DMS53 treated with DMSO at 0.1 percent for 48 hours (cell line): ENCODE data around the gene FBXL20.

Experiments used
- DNase-seq: peaks from one replicate; lab custom pipeline; 2025; ENCODE audit not compliant: unreplicated experiment; lab: John Stamatoyannopoulos, UW

Gene FBXL20

DNA sequence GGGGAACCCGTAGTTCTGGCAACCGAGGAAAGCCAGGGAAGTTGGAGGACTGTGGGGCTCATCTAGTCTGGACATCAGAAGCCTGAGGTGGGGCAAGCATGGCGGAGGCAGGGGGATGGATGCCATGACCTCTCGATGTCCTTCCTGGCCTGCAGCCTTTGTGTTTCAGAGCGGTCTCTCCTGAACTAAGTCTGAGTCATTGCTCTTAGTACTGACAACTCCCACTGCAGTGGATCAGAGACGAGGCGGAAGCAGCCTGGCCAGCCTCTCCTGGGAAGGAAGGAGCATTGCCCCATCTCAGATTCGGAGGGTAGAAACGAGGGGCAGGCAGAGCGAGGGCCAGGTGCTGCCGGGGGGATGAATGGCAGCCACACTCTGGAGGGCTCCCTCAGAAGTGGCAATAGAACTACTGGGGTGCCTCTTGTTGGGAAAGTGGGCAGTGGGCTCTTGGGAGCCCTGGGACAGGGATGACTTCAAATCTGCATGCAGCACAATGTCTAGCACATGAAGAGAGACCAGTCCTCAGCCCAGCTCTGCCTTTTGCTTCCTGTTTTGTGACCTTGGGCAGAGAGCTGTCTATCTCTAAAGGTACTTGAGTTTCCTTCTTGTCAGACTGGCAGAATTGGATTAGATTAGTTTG is 172.0 kb downstream of the FBXL20 start:
- no peak for DNase-seq

- no peak for DNase-seq
Observed at GRCh38 chr17:39227364-39227919, 174.0 kb downstream of the FBXL20 start.

- DNase-seq = no peak
Observed at GRCh38 chr17:39225959-39226683, 175.3 kb downstream of the FBXL20 start.

- DNase-seq = no peak
Observed at GRCh38 chr17:39225308-39225958, 176.0 kb downstream of the FBXL20 start, which contains the start of gene STAC2. Gene STAC2 (minus strand): TSS chr17:39225945. CDS start chr17:39225502, 443 bp downstream.

DNA sequence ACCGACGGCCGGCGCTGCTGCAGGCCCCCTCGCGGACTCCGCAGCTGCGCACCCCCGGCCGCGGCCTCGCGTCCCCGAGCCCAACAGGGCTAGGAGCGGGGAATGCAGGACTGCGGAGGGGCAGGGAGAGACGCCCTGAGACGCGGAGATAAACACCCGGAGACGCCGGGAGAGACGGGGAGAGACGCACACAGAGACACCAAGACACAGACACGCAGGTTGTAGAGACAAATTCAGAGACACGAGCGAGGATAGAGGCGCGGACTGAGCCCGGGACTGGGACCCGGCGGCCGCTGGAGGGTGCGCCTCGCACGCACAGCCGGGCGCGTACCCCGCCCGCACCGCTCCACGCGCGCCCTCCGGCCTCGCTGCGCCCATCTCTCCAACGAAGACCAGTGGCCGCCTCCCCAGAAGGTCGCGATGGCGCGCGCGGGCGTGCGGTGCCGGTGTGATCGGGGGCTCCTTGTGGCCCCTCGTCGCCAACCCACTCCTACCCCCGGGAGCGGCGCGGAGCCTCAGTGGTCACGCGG is 176.6 kb downstream of the FBXL20 start:
- DNase-seq = no peak

GRCh38 chr17:39223907-39224777 is 177.3 kb downstream of the FBXL20 start:
- DNase-seq = no peak

DNA sequence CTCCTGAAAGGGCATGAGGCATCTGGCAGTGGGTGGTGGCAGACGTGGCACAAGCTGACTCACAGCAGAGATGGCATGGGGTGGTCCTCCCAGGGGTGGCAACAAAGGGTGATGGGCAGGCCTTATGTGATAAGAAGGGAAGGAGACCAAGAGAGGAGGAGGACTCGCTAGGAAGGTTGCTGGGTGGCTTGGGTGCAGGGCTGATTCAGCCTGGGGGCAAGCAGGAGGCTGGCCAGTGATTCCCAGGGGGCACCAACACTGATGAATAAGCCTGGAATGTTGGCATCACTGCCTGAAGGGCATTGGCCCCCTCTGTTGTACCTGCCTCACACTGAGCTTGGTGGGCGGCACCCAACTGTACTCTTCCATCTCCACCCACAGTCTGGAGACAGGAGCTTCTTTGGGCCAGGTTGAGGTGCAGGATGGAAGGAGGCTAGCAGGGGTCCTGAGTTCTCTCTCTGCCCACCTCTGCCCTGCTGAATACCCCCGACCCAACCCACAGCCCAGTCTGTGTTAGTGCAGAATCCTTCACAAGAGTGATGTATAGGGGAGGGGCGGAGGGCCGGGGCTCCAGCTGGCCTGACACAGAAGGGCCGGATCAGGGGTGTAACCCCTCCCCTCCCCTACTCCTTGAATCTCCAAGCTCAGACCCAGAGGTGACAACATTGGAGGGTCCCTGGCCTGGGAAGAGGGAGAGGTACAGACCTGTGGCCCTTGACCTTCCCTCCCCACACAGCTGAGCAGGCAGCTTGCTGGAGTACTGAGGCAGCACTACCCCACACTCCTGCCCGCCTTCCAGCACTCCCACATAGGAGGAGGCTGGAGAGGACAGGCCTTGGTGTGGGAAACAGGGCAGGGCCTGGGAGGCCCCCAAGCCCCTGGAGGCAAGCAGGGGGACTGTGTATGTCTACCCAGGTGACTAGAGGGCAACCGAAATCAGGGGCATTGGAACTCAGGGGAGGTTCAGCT is 178.3 kb downstream of the FBXL20 start:
- no peak for DNase-seq

DNA sequence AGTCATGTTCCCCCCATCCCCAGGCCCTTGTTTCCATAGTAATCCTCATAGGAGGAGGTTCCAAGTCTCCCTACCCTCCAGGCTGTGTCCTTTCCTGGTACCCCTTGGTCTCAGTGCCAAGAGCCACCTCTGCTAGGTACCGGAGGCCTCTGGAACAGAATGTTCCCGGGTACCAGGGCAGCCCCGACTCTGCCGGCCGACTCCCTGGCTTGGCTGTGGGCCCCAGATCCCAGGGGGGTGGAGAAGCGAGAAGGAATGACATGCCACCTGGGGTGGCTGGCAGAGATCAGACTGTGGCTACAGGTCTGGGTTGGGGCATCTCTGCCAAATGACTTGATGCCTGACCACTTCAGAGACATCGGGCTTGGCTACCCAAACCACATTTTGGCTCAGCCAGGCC is 179.3 kb downstream of the FBXL20 start:
- no peak for DNase-seq

- DNase-seq = no peak
Observed at GRCh38 chr17:39221572-39221971, 179.9 kb downstream of the FBXL20 start.

DNA sequence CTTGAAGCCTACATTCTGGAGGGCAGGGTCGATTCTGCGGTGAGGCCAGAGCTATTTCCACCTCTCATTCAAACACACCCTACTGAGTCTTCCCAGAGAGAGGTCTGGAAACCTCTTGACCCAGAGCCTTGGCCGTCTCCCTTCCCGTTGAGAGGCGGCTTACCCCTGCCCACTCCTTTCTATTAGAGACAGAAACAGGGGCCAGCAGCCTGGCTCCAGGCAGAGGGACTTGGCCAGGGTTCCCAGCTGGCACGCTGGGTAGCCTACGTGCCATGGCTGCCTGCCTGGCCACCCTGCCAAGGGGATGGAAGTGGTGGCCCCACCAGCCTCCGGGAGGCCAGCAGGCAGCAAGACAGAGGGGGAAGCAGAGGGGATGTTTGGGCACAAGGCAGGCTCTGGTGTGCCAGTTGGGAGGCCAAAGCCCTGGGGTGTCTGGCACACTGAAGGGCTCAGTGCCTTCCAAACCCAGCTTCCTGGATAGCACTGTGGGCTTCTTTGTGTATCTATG is 181.7 kb downstream of the FBXL20 start:
- no peak for DNase-seq

- no peak for DNase-seq
Observed at GRCh38 chr17:39218906-39219305, 182.5 kb downstream of the FBXL20 start.

DNA sequence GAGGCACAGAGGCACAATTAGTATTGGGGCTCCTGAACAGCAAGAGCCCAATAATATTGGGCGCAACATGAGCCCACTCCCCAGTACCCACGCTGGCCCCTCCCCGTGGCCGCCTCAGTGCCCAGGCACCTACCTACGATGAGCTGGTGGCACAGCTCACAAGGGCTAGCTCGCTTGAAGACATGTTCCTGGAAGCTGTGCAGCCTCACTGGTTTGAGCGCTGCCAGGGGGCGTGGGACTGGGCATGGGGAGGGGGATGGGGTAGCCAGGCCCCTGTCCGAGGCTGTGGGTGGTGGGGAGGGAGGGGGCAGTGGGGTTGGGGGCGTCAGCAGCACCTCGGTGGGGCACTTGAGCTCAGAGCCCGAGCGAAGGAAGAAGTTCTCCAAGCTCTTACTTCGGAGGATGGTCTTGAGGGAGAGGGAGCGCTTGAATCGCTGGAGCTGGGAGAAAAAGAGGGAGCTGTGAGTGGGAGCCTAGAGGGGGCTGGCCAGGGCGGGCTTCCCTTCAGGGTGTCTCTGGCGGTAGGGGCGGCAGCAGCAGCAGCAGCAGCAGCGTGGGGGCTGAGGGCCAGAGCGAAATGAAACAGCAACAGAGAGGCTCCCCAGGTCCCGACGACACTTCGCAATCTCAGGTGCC is 183.6 kb downstream of the FBXL20 start:
- DNase-seq = no peak

GRCh38 chr17:39213852-39214251 is 187.6 kb downstream of the FBXL20 start:
- no peak for DNase-seq

DNA sequence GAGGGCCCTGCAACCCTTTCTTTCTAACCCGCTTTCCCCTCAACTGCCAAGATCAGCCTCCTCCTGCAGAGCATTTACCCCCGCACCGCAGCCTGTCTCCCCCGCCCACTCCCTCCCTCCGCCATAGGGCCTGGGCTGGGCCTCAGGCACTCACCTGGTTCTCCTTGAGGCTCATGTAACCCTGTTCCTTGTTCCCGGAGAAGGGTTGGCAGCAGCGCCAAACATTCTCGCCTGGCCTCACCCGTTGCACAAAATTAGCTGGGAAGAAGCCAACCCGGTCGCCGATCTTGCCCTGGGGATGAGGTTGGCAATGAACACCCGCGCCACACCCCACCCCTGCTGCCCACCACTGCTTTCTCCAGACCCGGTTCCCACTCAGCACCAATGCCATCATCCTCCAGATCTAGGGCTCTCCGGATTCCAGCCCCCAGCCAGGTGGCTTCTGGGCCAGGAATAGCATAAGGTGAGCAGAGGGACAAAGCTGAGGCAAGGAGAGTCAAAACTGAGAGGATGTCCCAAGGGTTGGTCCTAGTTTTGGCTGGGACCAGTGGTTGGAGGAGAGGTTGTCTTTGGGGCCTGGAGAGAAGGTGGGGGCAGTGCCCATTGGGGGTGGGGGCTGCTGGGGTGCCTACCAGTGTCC is 188.5 kb downstream of the FBXL20 start:
- DNase-seq = no peak

- no peak for DNase-seq
Observed at GRCh38 chr17:39212195-39212810, 189.1 kb downstream of the FBXL20 start.

GRCh38 chr17:39210093-39210434 is 191.4 kb downstream of the FBXL20 start:
- no peak for DNase-seq

DNA sequence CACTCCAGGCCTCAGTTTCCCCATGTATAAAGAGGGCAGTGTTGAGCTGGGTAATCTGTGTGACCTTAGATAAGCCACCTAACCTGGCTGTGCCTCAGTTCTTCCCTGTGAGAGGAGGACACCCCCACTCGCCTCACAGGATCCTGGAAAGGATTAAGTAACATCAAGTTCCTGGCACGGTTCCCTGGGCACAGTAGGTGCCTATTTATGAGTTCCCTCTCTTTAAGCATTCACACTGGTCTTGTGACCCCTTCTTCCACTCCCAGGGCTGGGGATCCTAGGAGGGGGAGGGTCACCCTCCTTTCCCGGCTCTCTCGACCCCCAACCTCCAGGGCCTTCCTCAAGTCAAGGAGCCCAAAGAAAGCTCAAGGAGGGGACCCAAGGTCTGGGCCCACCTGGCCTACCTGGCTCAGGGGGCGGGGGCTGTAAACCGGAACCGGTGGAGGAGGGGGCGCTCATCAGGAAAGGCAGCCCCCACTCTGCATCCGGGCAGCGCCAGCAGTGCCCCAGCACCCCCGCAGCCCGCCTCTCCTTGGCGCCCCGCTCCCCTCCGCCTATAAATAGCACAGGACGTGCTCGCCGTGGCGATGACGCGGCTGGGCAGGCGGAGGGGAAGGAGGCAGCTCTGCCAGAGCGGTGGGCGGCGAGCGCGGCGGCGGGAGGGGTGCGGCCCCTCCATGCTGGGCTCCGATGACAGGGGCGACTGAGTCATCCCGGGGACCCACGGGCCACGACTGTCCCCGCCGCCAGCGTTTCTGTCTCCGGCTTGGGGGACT is 191.9 kb downstream of the FBXL20 start:
- DNase-seq = no peak
